ENCODE data around the gene TNFRSF21. TPM values are rescaled to one million over a fixed set of nuclear protein-coding genes. Genes with fewer than 3 reads are reported as not detected.

The TNFRSF21 gene, protein sequence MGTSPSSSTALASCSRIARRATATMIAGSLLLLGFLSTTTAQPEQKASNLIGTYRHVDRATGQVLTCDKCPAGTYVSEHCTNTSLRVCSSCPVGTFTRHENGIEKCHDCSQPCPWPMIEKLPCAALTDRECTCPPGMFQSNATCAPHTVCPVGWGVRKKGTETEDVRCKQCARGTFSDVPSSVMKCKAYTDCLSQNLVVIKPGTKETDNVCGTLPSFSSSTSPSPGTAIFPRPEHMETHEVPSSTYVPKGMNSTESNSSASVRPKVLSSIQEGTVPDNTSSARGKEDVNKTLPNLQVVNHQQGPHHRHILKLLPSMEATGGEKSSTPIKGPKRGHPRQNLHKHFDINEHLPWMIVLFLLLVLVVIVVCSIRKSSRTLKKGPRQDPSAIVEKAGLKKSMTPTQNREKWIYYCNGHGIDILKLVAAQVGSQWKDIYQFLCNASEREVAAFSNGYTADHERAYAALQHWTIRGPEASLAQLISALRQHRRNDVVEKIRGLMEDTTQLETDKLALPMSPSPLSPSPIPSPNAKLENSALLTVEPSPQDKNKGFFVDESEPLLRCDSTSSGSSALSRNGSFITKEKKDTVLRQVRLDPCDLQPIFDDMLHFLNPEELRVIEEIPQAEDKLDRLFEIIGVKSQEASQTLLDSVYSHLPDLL
- 10 to 100 TPM in 1 of 2 donors, 1 to 10 TPM in 1; 7.3 to 15.3 TPM for total RNA-seq

DNA sequence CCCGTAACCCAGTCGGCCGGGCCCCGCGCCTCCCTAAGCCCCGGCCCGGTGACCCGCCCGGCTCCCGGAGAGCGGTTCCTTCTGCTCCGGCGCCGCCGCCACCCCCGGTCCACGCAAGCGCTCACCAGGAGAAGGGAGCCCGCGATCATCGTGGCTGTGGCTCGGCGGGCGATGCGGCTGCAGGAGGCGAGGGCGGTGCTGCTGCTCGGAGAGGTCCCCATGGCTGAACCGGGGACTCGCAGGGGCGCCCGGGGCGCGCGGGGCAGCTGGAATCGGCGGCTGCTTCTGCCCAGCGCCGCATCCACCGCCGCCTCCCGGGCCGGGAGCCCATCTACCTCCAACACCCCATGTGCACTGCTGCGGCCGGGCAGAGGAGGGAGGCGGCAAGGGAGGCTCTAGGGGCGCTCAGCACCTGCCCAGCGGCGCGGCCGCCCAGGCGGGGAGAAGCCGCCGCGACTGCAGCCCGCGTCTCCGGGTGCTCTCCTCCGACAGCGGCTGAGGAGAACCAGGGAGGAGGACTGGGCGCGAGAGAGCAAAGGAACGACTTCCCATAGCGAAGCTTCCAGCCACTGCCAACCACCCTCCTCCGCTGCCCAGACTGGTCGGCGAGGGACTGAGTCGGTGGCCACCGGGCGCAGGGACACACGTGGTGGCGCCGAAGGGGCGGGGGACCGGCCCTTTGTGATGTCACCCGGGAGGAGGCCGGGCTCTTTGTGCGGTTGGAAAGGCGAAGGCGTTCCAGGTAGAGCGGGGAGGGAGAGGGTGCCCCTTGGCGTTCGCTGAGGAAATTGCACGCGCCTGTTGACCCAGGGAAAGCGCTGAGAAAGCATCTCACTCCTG, at the start of gene TNFRSF21:
TSS of gene TNFRSF21 (minus strand) at position 615 of the 840 bp plus-strand sequence. CDS start at position 221, 394 bp downstream.
- TF ChIP-seq, protein P1, sequence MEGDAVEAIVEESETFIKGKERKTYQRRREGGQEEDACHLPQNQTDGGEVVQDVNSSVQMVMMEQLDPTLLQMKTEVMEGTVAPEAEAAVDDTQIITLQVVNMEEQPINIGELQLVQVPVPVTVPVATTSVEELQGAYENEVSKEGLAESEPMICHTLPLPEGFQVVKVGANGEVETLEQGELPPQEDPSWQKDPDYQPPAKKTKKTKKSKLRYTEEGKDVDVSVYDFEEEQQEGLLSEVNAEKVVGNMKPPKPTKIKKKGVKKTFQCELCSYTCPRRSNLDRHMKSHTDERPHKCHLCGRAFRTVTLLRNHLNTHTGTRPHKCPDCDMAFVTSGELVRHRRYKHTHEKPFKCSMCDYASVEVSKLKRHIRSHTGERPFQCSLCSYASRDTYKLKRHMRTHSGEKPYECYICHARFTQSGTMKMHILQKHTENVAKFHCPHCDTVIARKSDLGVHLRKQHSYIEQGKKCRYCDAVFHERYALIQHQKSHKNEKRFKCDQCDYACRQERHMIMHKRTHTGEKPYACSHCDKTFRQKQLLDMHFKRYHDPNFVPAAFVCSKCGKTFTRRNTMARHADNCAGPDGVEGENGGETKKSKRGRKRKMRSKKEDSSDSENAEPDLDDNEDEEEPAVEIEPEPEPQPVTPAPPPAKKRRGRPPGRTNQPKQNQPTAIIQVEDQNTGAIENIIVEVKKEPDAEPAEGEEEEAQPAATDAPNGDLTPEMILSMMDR (IDR thresholded peaks at IDR 0.05): peak; percentile 62
- H3K27ac ChIP-seq: no peak within 1 kb of the TSS
- peaks cover 5 to 8% of the 10 kb centered on the region in 2 donors for H3K4me1 ChIP-seq (ENCODE audit: control insufficient read depth in 1 of 2, low read depth in 2 of 2)
- DNase-seq (ENCODE audit: low spot score) (peak; percentile 37), ATAC-seq (ENCODE audit: insufficient number of reproducible peaks, low FRiP score, low read depth) (peak; percentile 35)
- H3K4me3 ChIP-seq: peak within 1 kb of the TSS; percentile 86
- no peaks in the 10 kb centered on the region for H3K36me3 ChIP-seq
- no peaks in the 10 kb centered on the region for H3K9me3 ChIP-seq
- H3K27me3 ChIP-seq (replicated peaks; ENCODE audit: insufficient read depth): no peaks in the 10 kb centered on the region

DNA sequence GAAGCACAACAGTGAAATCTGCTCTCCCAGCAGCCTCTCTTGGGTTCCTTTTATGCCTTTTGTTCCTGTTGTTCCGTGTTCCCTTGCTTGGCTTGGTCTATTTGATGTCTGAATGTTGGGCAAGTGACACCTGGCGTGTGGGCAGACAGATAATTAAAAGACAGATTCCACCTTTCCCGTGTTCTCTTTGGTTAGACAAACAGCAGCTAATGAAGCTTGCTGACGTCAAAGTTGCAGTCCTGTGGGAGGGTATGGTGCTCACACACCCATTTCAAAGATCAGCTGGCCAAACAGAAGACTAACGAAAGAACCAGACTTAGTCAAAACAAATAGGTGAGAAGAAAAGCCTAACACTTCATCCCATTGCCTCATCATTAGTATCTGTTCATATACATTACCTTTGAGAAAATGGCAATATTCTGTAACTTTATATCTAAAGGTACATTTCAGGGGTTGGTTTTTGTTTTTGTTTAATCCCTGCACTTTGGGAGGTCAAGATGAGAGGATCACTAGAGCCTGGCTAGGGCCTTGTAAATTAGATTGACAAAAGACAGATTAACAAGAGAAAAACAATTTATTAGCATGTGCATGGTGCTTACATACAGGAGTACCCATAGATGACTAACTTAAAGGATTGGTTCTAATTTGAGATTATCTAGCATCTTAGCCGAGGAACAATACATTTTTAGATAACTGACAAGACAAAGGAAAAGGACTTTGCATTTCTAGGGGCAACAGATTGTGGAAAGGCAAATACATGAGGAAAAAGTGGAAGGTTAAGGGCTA, 48.9 kb upstream of the TNFRSF21 start:
- DNase-seq (ENCODE audit: low spot score) (no peak), ATAC-seq (ENCODE audit: insufficient number of reproducible peaks, low FRiP score, low read depth) (no peak)
- H3K27ac ChIP-seq: no peak overlapping the region
- H3K36me3 ChIP-seq: no peaks in the 10 kb centered on the region
- H3K27me3 ChIP-seq (replicated peaks; ENCODE audit: insufficient read depth): no peaks in the 10 kb centered on the region
- TF ChIP-seq, protein P1 (IDR thresholded peaks at IDR 0.05): no peak
- H3K4me1 ChIP-seq (ENCODE audit: control insufficient read depth in 1 of 2, low read depth in 2 of 2): no peaks in the 10 kb centered on the region
- no peaks in the 10 kb centered on the region for H3K9me3 ChIP-seq
- H3K4me3 ChIP-seq: no peak overlapping the region

DNA sequence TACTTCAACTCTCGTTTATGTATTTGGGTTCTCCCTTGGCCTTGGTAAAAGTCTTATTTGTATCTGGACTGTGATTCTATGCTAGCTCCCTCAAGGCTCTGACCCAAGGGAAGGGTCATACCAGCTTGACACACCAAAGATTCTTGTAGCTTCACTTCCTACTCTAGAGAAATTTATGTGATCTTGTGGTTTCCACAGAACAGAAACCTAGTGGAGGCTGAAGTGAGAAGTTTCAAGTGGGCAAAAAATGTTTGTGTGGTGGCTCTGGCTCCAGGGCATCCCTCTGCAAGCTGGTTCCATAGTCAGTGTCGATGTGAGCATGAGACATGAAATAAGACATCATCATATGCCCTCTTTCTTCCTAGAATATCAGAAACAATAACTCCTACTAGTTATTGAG, 48.1 kb upstream of the TNFRSF21 start:
- ATAC-seq (ENCODE audit: insufficient number of reproducible peaks, low FRiP score, low read depth) (no peak), DNase-seq (ENCODE audit: low spot score) (no peak)
- no peaks in the 10 kb centered on the region for H3K9me3 ChIP-seq
- H3K27ac ChIP-seq: no peak overlapping the region
- no peaks in the 10 kb centered on the region for H3K36me3 ChIP-seq
- TF ChIP-seq, protein P1 (IDR thresholded peaks at IDR 0.05): no peak
- no peaks in the 10 kb centered on the region for H3K4me1 ChIP-seq (ENCODE audit: control insufficient read depth in 1 of 2, low read depth in 2 of 2)
- H3K4me3 ChIP-seq: no peak overlapping the region
- no peaks in the 10 kb centered on the region for H3K27me3 ChIP-seq (replicated peaks; ENCODE audit: insufficient read depth)

DNA sequence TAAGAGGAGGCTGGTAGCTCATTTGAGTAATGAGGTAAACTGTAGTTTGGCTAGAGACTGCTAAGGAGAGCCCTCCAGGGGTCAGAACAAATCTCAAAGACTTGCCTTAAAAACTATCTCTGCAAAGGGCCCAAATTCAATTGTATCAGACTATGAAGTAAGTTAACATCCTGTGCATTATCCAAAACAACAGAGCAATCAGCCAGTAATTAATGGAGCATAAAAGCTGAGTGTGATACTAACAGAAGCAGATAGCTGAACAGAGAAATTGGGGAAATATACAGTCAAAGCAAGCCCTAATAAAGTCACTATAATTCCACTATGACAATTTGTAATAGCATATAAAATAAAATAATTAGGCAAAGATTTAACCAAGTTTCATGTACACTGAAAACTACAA, 45.8 kb upstream of the TNFRSF21 start:
- Histone ChIP-seq H3K4me3 (no peak overlapping the region), H3K4me1 (ENCODE audit: control insufficient read depth in 1 of 2, low read depth in 2 of 2) (no peaks in the 10 kb centered on the region), H3K36me3 (no peaks in the 10 kb centered on the region), H3K9me3 (no peaks in the 10 kb centered on the region), H3K27me3 (replicated peaks; ENCODE audit: insufficient read depth) (no peaks in the 10 kb centered on the region), H3K27ac (no peak overlapping the region)
- DNase-seq (ENCODE audit: low spot score) (no peak), ATAC-seq (ENCODE audit: insufficient number of reproducible peaks, low FRiP score, low read depth) (no peak)
- TF ChIP-seq, protein P1 (IDR thresholded peaks at IDR 0.05): no peak

All from thoracic aorta (tissue), 2 donors.